Neural crest cell (in vitro differentiated cells): ENCODE measurements around the gene ZNF346. TPM values are rescaled to one million over a fixed set of nuclear protein-coding genes. Genes with fewer than 3 reads are reported as not detected.

ENCODE experiments used
- DNase-seq: peaks from one replicate; pipeline ENCODE4 v3.0.0; 2021; ENCODE audit warnings: low read depth, mixed read lengths, low spot score
- H3K27ac Mint-ChIP-seq: one replicate; pipeline ENCODE4 v1.8.0; 2021; ENCODE audit warnings: mild to moderate bottlenecking, mixed read lengths; ENCODE audit not compliant: unreplicated experiment
- H3K27me3 Mint-ChIP-seq: 2 replicates; pipeline ENCODE4 v1.8.0; 2021; ENCODE audit warnings: low read depth, mild to moderate bottlenecking, mixed read lengths
- H3K36me3 Mint-ChIP-seq: 2 replicates; pipeline ENCODE4 v1.8.0; 2021; ENCODE audit warnings: low read depth, mild to moderate bottlenecking, mixed read lengths
- H3K4me1 Mint-ChIP-seq: 2 replicates; pipeline ENCODE4 v1.8.0; 2021; ENCODE audit warnings: mixed read lengths
- H3K4me3 Mint-ChIP-seq: one replicate; pipeline ENCODE4 v1.8.0; 2021; ENCODE audit warnings: mild to moderate bottlenecking, mixed read lengths
- H3K9me3 Mint-ChIP-seq: 2 replicates; pipeline ENCODE4 v1.8.0; 2021; ENCODE audit warnings: mixed read lengths
- total RNA-seq: library from RNA; stranded (reverse); gene quantifications from 2 replicates; pipeline ENCODE4 v1.2.1, GENCODE V29; 2021
- TF ChIP-seq, protein P1 (sequence below): fragments of 200-600 bp; sonication (generic); conservative IDR thresholded peaks from 2 replicates; pipeline ENCODE4 v1.5.0; 2021; ENCODE audit warnings: antibody characterized with exemption, mild to moderate bottlenecking

Gene ZNF346
- total RNA-seq, 1 donor from 2014 or later: 41.5 TPM

DNA sequence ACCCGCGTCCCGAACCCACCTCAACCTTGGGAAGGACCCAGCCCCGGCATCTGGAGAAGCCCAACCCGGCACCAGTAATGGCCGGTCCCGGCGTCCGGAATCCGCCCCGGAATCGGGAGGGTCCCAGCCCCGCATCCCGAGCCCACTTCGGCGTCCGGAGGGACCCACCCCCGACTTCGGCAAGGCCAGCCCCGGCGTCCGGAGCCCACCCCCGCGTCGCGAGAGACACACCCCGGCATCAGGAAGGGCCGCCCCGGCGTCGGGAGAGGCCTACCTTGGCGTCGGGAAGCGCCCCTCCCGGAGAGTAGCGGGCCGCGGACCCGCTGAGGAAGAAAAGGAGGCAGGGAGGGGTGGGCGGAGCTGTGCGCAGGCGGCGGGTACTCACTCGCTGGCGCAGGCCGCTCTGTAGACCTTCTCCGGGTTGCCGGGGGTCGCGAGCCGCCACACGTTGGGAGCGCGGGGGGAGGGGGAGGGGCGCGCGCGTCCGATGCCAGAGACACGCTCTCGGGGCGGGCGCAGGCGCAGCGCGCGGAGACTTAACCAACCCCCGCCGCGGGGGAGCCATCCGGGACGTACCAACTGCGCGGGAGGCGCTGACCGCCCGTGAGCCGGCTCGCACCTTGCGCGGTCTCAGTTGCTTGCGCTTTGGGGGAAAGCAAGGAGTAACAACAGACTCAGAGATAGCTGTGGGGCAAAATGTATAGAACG is 16.1 kb upstream of the ZNF346 start, which contains the start of gene UIMC1:
TSS of gene UIMC1 (minus strand) at position 515 of the 708 bp plus-strand sequence. CDS start 24,164 bp downstream, outside the sequence.
- DNase-seq: peak; percentile 97
- TF ChIP-seq, protein P1, sequence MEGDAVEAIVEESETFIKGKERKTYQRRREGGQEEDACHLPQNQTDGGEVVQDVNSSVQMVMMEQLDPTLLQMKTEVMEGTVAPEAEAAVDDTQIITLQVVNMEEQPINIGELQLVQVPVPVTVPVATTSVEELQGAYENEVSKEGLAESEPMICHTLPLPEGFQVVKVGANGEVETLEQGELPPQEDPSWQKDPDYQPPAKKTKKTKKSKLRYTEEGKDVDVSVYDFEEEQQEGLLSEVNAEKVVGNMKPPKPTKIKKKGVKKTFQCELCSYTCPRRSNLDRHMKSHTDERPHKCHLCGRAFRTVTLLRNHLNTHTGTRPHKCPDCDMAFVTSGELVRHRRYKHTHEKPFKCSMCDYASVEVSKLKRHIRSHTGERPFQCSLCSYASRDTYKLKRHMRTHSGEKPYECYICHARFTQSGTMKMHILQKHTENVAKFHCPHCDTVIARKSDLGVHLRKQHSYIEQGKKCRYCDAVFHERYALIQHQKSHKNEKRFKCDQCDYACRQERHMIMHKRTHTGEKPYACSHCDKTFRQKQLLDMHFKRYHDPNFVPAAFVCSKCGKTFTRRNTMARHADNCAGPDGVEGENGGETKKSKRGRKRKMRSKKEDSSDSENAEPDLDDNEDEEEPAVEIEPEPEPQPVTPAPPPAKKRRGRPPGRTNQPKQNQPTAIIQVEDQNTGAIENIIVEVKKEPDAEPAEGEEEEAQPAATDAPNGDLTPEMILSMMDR: no peak
- peak within 1 kb of the TSS; percentile 93 for H3K27ac Mint-ChIP-seq
- no peaks in the 10 kb centered on the region for H3K27me3 Mint-ChIP-seq
- H3K4me3 Mint-ChIP-seq: peak within 1 kb of the TSS; percentile 98
- H3K36me3 Mint-ChIP-seq: no peaks in the 10 kb centered on the region
- no peaks in the 10 kb centered on the region for H3K9me3 Mint-ChIP-seq
- peaks cover 27% of the 10 kb centered on the region for H3K4me1 Mint-ChIP-seq

DNA sequence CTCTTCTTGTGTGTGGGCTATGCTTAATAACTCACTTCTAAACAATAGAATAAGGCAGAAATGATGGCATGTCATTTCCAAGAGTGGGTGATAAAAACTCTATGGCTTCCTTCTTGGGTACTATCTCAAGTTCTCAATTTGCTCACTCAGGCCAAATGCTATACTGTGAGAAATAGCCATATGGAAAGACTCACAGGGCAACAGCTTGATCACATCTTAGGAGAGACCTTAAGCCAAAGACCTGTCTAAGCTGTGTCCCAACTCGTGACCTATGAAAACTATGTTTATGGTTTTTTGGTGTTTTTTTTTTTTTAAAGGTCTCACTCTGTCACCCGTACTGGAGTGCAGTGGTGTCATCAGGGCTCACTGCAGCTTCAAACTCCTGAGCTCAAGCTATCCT is 13.8 kb upstream of the ZNF346 start:
- Mint-ChIP-seq H3K4me1 (peaks cover 23% of the 10 kb centered on the region), H3K4me3 (peak overlapping the region; percentile 56), H3K27me3 (no peaks in the 10 kb centered on the region), H3K27ac (no peak overlapping the region), H3K36me3 (no peaks in the 10 kb centered on the region), H3K9me3 (no peaks in the 10 kb centered on the region)
- DNase-seq: no peak
- TF ChIP-seq, protein P1: no peak

DNA sequence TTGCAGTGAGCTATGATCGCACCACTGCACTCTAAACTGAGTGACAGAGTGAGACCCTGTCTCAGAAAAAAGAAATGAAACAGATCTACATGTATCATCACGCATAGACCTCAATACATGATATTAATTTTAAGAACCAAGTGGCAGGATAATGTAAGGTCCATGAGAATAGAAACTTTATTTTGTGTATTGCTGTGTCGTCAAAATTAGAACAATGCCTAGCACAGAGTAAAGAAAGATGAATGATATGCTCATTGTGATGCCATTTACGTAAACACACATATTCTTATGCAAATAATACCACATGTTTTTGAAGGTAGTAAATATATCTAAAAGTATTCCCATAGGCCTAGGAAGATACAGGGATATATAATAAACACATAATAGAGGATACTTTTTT is 12.3 kb upstream of the ZNF346 start:
- Mint-ChIP-seq H3K36me3 (no peaks in the 10 kb centered on the region), H3K4me3 (no peak overlapping the region), H3K27ac (no peak overlapping the region), H3K27me3 (no peaks in the 10 kb centered on the region), H3K4me1 (peaks cover 13% of the 10 kb centered on the region), H3K9me3 (no peaks in the 10 kb centered on the region)
- DNase-seq: no peak
- TF ChIP-seq, protein P1: no peak

DNA sequence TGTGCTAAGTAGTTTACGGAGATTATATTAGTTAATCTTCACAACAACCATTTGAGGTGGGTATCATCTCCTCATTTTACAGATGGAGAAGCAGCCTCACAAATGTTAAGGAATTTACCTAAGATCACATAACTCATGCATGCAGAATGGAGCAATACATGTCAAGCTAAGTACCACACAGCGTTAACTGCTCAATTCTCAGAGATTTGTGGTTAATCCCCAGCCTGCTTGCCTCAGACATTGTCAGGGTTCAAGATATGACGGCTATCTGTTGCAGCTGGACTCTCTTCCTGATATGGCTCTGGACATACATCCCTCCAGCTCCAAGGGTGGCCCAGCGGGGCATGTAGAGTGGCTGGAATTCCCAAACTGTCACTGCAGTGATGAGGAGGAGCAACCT is 7.3 kb upstream of the ZNF346 start:
- Mint-ChIP-seq H3K4me3 (no peak overlapping the region), H3K27ac (no peak overlapping the region), H3K27me3 (no peaks in the 10 kb centered on the region), H3K36me3 (no peaks in the 10 kb centered on the region), H3K9me3 (no peaks in the 10 kb centered on the region), H3K4me1 (no peaks in the 10 kb centered on the region)
- TF ChIP-seq, protein P1: no peak
- no peak for DNase-seq

DNA sequence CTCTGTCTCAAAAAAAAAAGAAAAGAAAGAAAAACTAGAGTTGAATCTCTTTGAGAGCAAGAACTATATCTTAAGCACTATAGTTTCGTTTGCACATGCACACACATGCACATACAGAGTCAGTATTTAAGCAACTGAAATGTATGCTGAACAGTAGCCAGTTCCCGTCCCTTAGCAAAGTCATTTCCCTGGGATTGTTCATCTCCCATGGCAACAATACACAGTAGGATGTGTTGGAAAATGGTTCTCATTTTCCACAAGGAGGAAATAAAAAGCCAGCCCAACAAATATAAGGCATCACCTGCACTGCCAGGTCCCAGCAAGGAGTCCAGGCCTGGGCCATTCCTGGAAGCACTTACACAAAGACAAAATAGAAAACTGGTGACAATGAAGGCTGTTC is 4.2 kb upstream of the ZNF346 start:
- TF ChIP-seq, protein P1: no peak
- no peaks in the 10 kb centered on the region for H3K27me3 Mint-ChIP-seq
- H3K36me3 Mint-ChIP-seq: no peaks in the 10 kb centered on the region
- peak overlapping the region; percentile 62 for H3K4me3 Mint-ChIP-seq
- no peaks in the 10 kb centered on the region for H3K9me3 Mint-ChIP-seq
- H3K27ac Mint-ChIP-seq: no peak overlapping the region
- H3K4me1 Mint-ChIP-seq: peaks cover 18% of the 10 kb centered on the region
- no peak for DNase-seq
